ENCODE data around the gene NKX6-2. TPM values are rescaled to one million over a fixed set of nuclear protein-coding genes. Genes with fewer than 3 reads are reported as not detected.

NKX6-2 gene
- total and polyA plus RNA-seq, 11 donors: 0.03 to 0.27 TPM; not detected in 9

DNA sequence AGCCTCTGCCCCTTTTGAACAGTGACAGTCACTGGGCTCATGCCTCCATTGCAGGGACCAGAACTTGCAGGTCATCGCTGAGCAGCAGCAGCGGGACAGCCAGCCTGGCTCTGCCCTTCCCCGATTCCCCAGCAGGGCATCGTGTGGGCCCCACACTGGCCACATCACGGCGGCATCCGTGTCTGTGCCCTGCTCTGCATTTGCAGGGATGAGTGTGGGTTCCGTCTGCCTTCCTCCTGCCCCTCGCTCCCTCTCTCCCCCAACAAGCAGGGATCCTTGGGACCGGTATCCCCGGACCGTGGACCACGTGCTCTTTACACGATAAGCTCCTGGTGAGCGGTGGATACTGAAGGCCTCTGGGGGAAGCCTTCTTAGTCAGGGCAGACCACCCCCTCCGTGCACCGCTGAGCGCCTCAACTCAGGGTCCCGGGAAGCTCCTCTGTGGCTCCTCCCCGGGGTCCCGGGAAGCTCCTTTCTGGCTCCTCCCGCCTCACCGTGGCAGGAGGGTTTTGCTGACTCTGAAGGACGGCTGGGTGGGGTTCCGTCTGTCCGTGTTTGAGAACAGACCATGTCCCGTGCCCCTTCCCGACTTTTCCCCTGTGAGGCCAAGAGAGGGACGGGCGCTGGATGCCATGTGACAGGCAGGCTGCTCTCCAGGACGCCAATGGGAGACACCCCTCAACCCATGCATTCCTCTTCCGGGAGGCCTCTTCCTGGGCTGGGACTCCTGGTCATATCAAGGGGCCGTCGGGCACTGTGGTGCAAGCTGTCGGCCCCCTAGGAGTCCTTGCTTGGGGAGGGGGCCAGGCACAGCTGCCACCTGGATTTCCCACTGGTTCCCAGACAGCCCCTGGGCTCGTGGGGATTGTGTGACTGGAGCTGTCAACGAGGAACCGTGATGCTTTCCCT, 23.5 kb upstream of the NKX6-2 start:
- intact Hi-C loops (cut with DNase I): no loop called here
- no peak for ATAC-seq
- WGBS, 4 donors: 73 to 77% (median 75%) methylated on average over 33 to 38 of the region's 38 CpGs

DNA sequence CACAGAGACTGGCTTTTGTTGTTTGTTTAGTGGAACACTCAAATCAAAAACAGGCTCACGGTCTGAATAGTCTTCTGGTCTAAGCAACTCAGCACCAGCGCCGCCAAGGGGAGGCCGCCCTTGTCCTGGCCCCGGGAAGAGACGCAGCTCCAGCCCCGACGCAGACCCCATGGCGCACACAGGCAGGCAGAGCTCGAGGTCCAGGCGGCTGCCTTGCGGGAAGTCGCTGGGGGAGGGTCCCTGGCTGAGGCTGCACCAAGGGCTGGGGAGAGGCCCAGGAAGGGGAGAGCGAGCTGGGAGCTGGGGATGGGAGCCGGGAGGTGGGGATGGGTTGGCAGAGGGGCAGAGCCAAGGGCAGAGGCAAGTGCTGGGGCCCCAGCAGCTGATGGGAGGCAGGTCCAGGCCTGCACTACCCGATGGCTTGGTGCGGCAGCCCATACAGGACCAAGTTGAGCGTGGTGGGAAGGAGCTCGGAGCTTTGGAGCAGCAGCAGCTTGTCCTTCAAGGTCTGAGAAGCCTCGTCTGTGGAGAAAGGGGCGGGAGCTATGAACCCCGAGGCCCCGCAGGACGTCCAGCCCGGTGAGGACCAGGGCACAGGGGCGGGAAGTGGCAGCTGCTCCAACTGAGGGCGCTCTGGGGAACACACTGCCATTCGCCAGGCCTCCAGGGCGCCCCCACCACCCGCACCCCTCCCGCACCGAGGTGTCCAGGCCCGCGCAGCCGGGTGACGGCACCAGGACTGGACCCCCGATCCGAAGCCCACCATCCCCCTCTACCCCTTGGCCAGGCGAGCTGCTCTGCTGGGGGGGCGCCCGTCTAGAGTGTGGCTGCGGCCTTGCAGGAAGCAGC, 22.7 kb upstream of the NKX6-2 start:
- H3K4me3 ChIP-seq: no peak overlapping the region
- no peak overlapping the region for H3K27ac ChIP-seq
- WGBS, 4 donors: 55 to 60% (median 57%) methylated on average over 23 to 42 of the region's 42 CpGs
- H3K36me3 ChIP-seq: no peaks in the 10 kb centered on the region
- H3K27me3 ChIP-seq: peaks cover 0 to 29% (median 4%) of the 10 kb centered on the region in 9 donors
- ATAC-seq (no peak), DNase-seq (peak in 3 of 5 donors; percentile 3 to 55 (median 16))
- TF ChIP-seq, protein P1, sequence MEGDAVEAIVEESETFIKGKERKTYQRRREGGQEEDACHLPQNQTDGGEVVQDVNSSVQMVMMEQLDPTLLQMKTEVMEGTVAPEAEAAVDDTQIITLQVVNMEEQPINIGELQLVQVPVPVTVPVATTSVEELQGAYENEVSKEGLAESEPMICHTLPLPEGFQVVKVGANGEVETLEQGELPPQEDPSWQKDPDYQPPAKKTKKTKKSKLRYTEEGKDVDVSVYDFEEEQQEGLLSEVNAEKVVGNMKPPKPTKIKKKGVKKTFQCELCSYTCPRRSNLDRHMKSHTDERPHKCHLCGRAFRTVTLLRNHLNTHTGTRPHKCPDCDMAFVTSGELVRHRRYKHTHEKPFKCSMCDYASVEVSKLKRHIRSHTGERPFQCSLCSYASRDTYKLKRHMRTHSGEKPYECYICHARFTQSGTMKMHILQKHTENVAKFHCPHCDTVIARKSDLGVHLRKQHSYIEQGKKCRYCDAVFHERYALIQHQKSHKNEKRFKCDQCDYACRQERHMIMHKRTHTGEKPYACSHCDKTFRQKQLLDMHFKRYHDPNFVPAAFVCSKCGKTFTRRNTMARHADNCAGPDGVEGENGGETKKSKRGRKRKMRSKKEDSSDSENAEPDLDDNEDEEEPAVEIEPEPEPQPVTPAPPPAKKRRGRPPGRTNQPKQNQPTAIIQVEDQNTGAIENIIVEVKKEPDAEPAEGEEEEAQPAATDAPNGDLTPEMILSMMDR (IDR thresholded peaks at IDR 0.05): no peak
- H3K9me3 ChIP-seq: no peaks in the 10 kb centered on the region
- H3K4me1 ChIP-seq: no peaks in the 10 kb centered on the region
- intact Hi-C loops (cut with DNase I): no loop called here

More for the DNA sequence above, 23.5 kb upstream of the NKX6-2 start:
- no peak for TF ChIP-seq POLR2A (IDR thresholded peaks at IDR 0.05)
- TF ChIP-seq, protein P1 (IDR thresholded peaks at IDR 0.05): no peak
- Histone ChIP-seq H3K4me3 (no peak overlapping the region), H3K4me1 (no peaks in the 10 kb centered on the region), H3K27ac (no peak overlapping the region), H3K9me3 (no peaks in the 10 kb centered on the region), H3K27me3 (peaks cover 0 to 37% (median 10%) of the 10 kb centered on the region in 9 donors), H3K36me3 (no peaks in the 10 kb centered on the region)
- peak in 1 of 5 donors; percentile 4 for DNase-seq

GRCh38 chr10:132807621-132808049, 21.7 kb upstream of the NKX6-2 start:
- ATAC-seq: no peak
- no peak overlapping the region for H3K4me3 ChIP-seq
- no peaks in the 10 kb centered on the region for H3K4me1 ChIP-seq
- no peak for DNase-seq
- no peak overlapping the region for H3K27ac ChIP-seq
- no peaks in the 10 kb centered on the region for H3K9me3 ChIP-seq
- intact Hi-C loops (cut with DNase I): no loop called here
- TF ChIP-seq POLR2A (IDR thresholded peaks at IDR 0.05): no peak
- TF ChIP-seq, protein P1 (IDR thresholded peaks at IDR 0.05): no peak
- 88 to 94% (median 92%) methylated on average over 11 to 27 of the region's 27 CpGs for WGBS, 4 donors
- no peaks in the 10 kb centered on the region for H3K36me3 ChIP-seq
- peaks cover 0 to 25% (median 4%) of the 10 kb centered on the region in 9 donors for H3K27me3 ChIP-seq

DNA sequence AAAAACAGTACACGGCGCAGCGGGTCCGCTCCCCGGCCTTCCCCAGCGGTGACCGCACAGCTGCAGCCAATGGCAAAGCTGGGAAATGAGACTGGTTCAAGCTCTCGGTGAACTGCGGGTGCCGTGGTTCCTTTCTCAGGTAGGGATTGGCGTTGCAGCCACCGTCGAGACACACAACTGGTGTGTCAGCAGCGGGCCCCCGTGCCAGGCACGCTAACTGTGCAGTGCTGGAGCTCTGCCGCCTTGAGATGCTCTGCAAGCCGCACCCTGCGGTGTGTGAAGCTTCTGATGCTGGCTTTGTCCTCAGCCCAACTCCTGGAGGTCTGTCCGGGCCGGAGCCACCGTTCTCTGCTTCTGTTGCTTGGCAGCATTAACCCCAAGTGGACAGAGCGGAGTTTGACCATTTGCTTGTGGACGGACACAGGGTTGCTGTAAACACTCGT, 20.6 kb upstream of the NKX6-2 start:
- ATAC-seq (no peak), DNase-seq (peak in 1 of 5 donors; percentile 14)
- Histone ChIP-seq H3K36me3 (no peaks in the 10 kb centered on the region), H3K4me1 (no peaks in the 10 kb centered on the region), H3K4me3 (no peak overlapping the region), H3K27ac (no peak overlapping the region), H3K27me3 (peaks cover 0 to 15% (median 4%) of the 10 kb centered on the region in 9 donors), H3K9me3 (peaks cover 0 to 6% (median 2%) of the 10 kb centered on the region in 12 donors)
- TF ChIP-seq, protein P1 (IDR thresholded peaks at IDR 0.05): no peak
- intact Hi-C loops (cut with DNase I): no loop called here
- 76 to 84% (median 78%) methylated on average over 23 to 25 of the region's 25 CpGs for WGBS, 4 donors
